Psoas muscle (tissue), 8 donors: Measurements from ENCODE around the gene CD74. TPM values are rescaled to one million over a fixed set of nuclear protein-coding genes. Genes with fewer than 3 reads are reported as not detected.

Experiments
- ATAC-seq, 4 donors: fragments of 200-7000 bp; cut with Tn5 transposase; one replicate each; pipeline ENCODE4 v1.9.1; 2020; ENCODE audit warnings: moderate library complexity in 3 of 4, mild to moderate bottlenecking in 2 of 4
- DNase-seq, 2 donors: peaks; one replicate each; pipeline ENCODE4 v3.0.0-alpha.2; 2020
- H3K27ac ChIP-seq: fragments of 200-600 bp; one replicate; pipeline ENCODE4 v1.8.0; 2022
- H3K27me3 ChIP-seq, 3 donors: fragments of 200-600 bp in 1 of 3; one replicate each; pipeline versions ENCODE4 v1.6.1 to v1.8.0; 2013 to 2022; ENCODE audit warnings: low read length in 2 of 3, mild to moderate bottlenecking in 2 of 3, moderate library complexity in 1 of 3; ENCODE audit not compliant: insufficient read depth in 3 of 3
- H3K36me3 ChIP-seq, 2 donors: fragments of 200-600 bp in 1 of 2; one replicate each; pipeline versions ENCODE4 v1.6.1 to v1.8.0; 2013 to 2022; ENCODE audit warnings: low read depth in 1 of 2, mild to moderate bottlenecking in 1 of 2, moderate library complexity in 1 of 2; ENCODE audit not compliant: insufficient read depth in 1 of 2
- H3K4me1 ChIP-seq: fragments of 200-600 bp; one replicate; pipeline ENCODE4 v1.8.0; 2022
- H3K4me3 ChIP-seq: fragments of 200-600 bp; one replicate; pipeline ENCODE4 v1.8.0; 2022; ENCODE audit warnings: mild to moderate bottlenecking
- H3K9me3 ChIP-seq: fragments of 200-600 bp; one replicate; pipeline ENCODE4 v1.8.0; 2022
- WGBS, 3 donors: extraction: QIAGEN DNeasy Blood & Tissue Kit; methylation state at CpG; one replicate each; pipeline versions ENCODE4 v1.1.6 to v1.1.7; 2013; 5-methylcytosine and 5-hydroxymethylcytosine counted together
- intact Hi-C, 2 donors: fragments of 100-400 bp; cut with DNase I; formaldehyde crosslinking; loops; one replicate each; pipeline versions ENCODE4 v1.11.0 to v1.14.2; 2022
- polyA plus RNA-seq, 3 donors: library from polyadenylated mRNA; stranded (reverse); fragments of 200-250 nt; gene quantifications; one replicate each; pipeline ENCODE4 v1.2.3, GENCODE V29; 2013
- total RNA-seq, 4 donors: library from RNA; stranded (reverse); fragmentation: NEBNext Ultra II Directional in 2 of 4; extraction: Animal tissue kit (Norgen Biotek cat#: 25700) in 2 of 4; gene quantifications; one replicate each; pipeline versions ENCODE4 v1.2.1 to v1.2.4, GENCODE V29; 2021 to 2023
- TF ChIP-seq, protein P1 (sequence below): fragments of 200-600 bp; IDR thresholded peaks from one replicate; pipeline ENCODE4 v1.8.0; 2022; ENCODE audit warnings: antibody characterized with exemption
- donor health status: healthy with polysubstance abuse.
- donor health status: DM: no; HTN: no; CAD: no; lungs with moderate emphysema.
- donor health status: Bipolar disorder and iron deficiency.
- donor health status: healthy.
- donor health status: DM: yes; HTN: yes; CAD: no.
- donor health status: DM: no; HTN: no; CAD: no.
- donor health status: DM: no; HTN: no; CAD: no.
- donor health status: DM: yes; HTN: yes; CAD: no.

The CD74 gene
- total and polyA plus RNA-seq, 7 donors = 66.5 to 299 (median 92.0) TPM

DNA sequence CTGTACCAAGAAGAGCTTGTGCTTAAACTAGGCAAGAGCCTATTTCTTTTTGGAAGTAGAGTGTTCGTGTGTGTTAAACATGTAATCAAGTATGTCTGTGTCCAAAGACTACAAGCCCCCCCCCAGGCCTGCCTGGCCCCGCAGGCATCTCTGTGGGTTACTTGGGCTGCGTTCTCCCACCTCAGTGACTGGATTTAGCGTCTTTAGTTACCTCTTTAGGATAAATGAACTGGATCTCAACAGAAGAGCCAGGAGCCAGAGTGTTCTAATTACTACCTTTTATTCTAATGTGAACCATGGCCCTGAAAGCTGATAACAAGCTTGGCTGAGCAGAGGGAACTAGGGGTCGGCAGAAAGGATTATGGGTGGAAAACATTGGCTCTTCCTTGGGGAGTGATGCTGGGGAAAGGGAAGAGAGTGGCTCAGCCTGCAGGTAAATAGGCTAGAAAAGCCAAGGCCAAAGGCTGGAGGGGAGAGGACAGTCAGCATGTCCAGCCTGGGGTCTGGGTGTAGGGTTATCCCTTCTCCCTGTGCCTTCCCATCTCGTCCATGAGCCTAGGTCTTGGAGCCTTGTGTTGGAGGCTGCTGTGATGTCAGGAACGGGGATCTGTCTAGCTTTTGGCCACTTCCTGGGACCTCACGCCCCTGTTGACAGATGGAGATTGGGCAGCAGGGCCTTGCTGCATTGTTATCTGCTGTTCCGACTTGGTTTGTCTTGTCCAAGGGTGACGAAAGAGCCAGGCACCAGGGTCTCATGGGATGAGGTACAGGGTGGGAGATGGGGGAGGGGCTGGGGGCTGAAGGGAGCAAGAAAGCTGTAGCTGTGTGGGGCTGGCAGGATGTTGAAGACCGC, 11.1 kb downstream of the CD74 start:
- Histone ChIP-seq H3K9me3 (no peaks in the 10 kb centered on the region), H3K27me3 (no peaks in the 10 kb centered on the region), H3K27ac (no peak overlapping the region), H3K4me3 (no peak overlapping the region), H3K36me3 (peaks cover 0 to 76% of the 10 kb centered on the region in 2 donors), H3K4me1 (no peaks in the 10 kb centered on the region)
- 79 to 87% (median 81%) methylated on average over 11 of the region's 11 CpGs for WGBS, 3 donors
- no peak for DNase-seq
- no peak for ATAC-seq
- intact Hi-C loops = no loop called here
- TF ChIP-seq, protein P1, sequence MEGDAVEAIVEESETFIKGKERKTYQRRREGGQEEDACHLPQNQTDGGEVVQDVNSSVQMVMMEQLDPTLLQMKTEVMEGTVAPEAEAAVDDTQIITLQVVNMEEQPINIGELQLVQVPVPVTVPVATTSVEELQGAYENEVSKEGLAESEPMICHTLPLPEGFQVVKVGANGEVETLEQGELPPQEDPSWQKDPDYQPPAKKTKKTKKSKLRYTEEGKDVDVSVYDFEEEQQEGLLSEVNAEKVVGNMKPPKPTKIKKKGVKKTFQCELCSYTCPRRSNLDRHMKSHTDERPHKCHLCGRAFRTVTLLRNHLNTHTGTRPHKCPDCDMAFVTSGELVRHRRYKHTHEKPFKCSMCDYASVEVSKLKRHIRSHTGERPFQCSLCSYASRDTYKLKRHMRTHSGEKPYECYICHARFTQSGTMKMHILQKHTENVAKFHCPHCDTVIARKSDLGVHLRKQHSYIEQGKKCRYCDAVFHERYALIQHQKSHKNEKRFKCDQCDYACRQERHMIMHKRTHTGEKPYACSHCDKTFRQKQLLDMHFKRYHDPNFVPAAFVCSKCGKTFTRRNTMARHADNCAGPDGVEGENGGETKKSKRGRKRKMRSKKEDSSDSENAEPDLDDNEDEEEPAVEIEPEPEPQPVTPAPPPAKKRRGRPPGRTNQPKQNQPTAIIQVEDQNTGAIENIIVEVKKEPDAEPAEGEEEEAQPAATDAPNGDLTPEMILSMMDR = no peak

DNA sequence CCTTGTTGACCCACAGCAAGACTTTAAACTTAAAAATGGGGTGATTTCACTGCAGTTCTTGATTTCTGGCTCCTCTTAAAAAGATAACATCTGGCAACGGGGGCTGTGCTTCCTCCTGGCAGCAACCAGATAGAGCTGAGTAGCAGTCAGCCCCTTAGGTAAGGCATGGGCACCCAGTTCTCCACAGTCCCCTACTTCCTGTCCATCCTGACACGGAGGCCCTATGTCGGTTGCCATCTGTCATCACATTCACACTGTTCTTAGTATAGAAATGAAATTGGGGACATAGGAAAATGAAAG, 11.7 kb downstream of the CD74 start:
- Histone ChIP-seq H3K4me1 (no peaks in the 10 kb centered on the region), H3K4me3 (no peak overlapping the region), H3K27me3 (no peaks in the 10 kb centered on the region), H3K36me3 (peaks cover 4 to 82% of the 10 kb centered on the region in 2 donors), H3K9me3 (no peaks in the 10 kb centered on the region), H3K27ac (no peak overlapping the region)
- no peak for ATAC-seq
- intact Hi-C loops = no loop called here
- DNase-seq = no peak
- TF ChIP-seq, protein P1 = no peak
- WGBS, 3 donors = 56 to 64% (median 60%) methylated on average over 3 of the region's 3 CpGs

DNA sequence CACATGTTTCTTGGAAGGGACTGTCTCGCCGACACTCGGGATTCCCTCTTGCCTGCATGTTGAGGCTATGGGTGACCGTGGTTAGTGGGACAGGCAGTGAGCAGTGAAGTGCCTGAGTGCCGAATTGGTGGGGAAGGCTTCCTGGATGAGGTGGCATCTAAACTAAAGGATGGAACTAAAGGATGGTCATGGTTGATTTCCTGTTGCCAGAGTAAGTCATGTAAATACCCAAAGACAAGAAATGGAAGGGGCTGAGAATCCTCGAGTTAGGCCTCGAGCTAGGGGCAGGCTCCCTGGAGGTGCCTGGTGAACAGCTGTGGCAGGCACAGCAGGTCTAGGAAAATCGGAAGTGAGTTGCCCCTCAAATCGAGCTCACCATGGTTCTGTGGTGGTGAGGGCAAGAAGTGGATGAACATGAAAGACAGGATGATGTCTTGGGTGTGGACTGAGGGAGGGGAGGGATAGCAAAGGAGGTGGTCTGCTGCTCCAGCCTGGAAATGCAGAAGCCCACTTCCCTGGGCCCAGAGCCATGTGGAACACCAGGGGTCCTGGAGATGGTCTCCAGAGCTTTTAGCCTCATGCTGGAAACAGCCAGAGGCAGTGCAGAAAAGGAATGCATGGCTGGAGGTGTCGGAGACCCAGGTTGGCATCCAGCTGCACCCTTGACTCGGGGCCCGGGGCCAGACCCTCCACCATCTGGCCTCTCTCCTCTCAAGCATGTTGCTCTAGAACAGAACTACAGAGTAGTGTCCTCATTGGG, 12.2 kb downstream of the CD74 start:
- WGBS, 3 donors = 78 to 84% (median 81%) methylated on average over 12 of the region's 12 CpGs
- Histone ChIP-seq H3K4me1 (no peaks in the 10 kb centered on the region), H3K36me3 (peaks cover 5 to 87% of the 10 kb centered on the region in 2 donors), H3K27me3 (no peaks in the 10 kb centered on the region), H3K27ac (no peak overlapping the region), H3K9me3 (no peaks in the 10 kb centered on the region), H3K4me3 (no peak overlapping the region)
- no peak for ATAC-seq
- TF ChIP-seq, protein P1 = no peak
- intact Hi-C loops = no loop called here
- no peak for DNase-seq

DNA sequence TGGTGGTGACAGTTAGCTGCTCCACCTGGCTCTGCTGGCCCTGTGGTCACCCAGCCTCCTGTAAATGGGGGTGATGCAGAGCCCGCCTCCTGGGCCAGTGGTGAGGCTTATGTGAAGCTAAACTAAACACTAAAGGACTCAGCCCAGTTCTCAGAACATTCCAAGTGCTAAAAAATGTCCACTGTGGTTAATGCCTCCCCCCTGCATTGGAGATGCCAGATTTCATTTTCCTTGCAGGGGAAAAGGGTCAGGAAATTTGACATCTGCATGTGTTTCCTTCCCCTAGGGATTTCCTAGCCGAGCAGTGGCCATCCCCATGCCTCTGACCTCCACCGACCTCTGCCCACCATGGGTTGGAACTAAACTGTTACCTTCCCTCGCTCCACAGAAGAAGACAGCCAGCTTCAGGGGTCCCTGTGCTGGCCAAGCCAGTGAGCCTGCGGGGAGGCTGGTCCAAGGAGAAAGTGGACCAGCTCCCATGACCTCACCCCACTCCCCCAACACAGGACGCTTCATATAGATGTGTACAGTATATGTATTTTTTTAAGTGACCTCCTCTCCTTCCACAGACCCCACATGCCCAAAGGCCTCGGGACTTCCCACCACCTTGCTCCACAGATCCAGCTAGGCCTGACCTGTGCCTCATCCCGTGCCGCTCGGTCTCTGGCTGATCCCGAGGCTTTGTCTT, 13.0 kb downstream of the CD74 start:
- intact Hi-C loops = loop anchor here in 1 of 2 donors (5.0 kb wide), 1 partner anchor 33 kb away; no protein-coding TSS in a partner anchor
- Histone ChIP-seq H3K4me3 (no peak overlapping the region), H3K4me1 (no peaks in the 10 kb centered on the region), H3K9me3 (no peaks in the 10 kb centered on the region), H3K36me3 (peaks cover 5 to 89% of the 10 kb centered on the region in 2 donors), H3K27ac (no peak overlapping the region), H3K27me3 (no peaks in the 10 kb centered on the region)
- no peak for DNase-seq
- TF ChIP-seq, protein P1 = no peak
- WGBS, 3 donors = 74 to 84% (median 82%) methylated on average over 11 of the region's 11 CpGs
- no peak for ATAC-seq
